AG09309 (cell line): ENCODE data around the gene HSD11B2.

ENCODE experiments used
- DNase-seq: peaks from one replicate; pipeline ENCODE4 v3.0.0-alpha.2; 2010; ENCODE audit warnings: low read depth
- H3K4me3 ChIP-seq: 2 replicates; pipeline ENCODE4 v1.5.1; 2011; ENCODE audit warnings: mild to moderate bottlenecking, low read depth, low read length, moderate library complexity; ENCODE audit not compliant: control insufficient read depth
- TF ChIP-seq, protein P1 (sequence below): IDR thresholded peaks from 2 replicates; pipeline ENCODE4 v1.5.1; 2011; ENCODE audit warnings: mild to moderate bottlenecking, low read depth, low read length, inconsistent platforms; ENCODE audit not compliant: insufficient read depth, control insufficient read depth; ENCODE audit errors: missing control alignments

Gene HSD11B2

GRCh38 chr16:67445913-67446907 lies 15.3 kb downstream of the HSD11B2 start:
- no peak for DNase-seq
- TF ChIP-seq, protein P1, sequence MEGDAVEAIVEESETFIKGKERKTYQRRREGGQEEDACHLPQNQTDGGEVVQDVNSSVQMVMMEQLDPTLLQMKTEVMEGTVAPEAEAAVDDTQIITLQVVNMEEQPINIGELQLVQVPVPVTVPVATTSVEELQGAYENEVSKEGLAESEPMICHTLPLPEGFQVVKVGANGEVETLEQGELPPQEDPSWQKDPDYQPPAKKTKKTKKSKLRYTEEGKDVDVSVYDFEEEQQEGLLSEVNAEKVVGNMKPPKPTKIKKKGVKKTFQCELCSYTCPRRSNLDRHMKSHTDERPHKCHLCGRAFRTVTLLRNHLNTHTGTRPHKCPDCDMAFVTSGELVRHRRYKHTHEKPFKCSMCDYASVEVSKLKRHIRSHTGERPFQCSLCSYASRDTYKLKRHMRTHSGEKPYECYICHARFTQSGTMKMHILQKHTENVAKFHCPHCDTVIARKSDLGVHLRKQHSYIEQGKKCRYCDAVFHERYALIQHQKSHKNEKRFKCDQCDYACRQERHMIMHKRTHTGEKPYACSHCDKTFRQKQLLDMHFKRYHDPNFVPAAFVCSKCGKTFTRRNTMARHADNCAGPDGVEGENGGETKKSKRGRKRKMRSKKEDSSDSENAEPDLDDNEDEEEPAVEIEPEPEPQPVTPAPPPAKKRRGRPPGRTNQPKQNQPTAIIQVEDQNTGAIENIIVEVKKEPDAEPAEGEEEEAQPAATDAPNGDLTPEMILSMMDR = no peak
- H3K4me3 ChIP-seq = no peak overlapping the region

GRCh38 chr16:67446968-67447507 lies 16.1 kb downstream of the HSD11B2 start:
- TF ChIP-seq, protein P1 = no peak
- no peak overlapping the region for H3K4me3 ChIP-seq
- DNase-seq = no peak

DNA sequence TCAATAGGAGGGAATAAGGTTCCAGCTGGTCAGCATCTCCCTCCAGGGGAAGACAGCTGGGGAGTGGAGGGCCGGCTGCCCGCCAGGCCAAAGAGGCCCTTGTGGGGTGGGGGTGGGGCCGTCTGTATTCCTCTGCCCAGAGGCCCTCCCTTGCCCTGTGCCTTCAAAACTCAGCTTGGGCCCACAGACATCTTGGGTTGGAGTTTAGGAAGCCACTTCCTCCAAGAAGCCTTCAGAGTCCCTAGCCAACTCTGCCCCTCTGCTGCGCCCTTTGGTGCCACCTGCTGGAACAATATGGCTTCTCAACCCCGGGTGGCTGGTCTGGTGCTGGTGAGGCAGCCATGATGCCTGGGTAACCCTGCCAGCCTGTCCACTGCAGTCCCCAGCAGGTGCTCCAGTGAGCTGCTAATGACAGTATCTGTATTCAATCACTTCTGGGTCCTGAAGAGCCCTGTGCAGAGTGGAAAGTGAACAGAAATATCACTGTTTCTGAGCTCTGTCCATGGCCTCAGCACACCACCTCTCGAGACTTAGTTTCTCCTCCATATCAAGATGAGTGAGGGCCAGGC lies 16.7 kb downstream of the HSD11B2 start:
- no peak overlapping the region for H3K4me3 ChIP-seq
- DNase-seq = no peak
- TF ChIP-seq, protein P1 = peak; percentile 56

DNA sequence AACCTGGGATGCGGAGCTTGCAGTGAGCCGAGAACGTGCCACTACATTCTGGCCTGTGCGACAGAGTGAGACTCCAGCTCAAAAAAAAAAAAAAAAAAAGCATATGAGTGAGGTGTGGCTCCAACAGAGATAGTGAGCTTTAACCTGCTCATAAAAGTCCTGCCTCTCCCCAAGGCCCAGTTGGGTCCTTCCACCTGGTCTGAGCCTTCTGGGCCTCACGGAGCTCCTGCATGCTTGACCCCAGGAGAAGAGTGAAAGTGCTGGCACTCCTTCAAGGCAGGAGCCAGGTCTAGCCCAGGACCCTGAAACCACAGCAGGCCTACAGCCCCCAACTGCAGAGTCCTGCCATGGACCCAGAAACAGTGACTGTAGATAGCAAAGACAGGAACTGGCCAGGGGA lies 17.7 kb downstream of the HSD11B2 start:
- TF ChIP-seq, protein P1 = no peak
- H3K4me3 ChIP-seq = no peak overlapping the region
- DNase-seq = no peak

- DNase-seq = no peak
- no peak overlapping the region for H3K4me3 ChIP-seq
- TF ChIP-seq, protein P1 = no peak
These were observed 18.4 kb downstream of the HSD11B2 start for GRCh38 chr16:67449336-67449735.

- no peak overlapping the region for H3K4me3 ChIP-seq
- no peak for DNase-seq
- TF ChIP-seq, protein P1 = no peak
These were observed 18.8 kb downstream of the HSD11B2 start for GRCh38 chr16:67449739-67450138.
